HepG2 (cell line): Measurements from ENCODE around the gene CCDC93. TPM values are rescaled to one million over a fixed set of nuclear protein-coding genes. Genes with fewer than 3 reads are reported as not detected.

Source experiments
- ATAC-seq: fragments of 200-7000 bp; cut with Tn5 transposase; 3 replicates; pipeline ENCODE4 v1.9.1; 2020; ENCODE audit warnings: mild to moderate bottlenecking, moderate library complexity
- BruUV-seq: library from RNA; stranded (reverse); fragments of 400-500 nt; replicated peaks from 2 replicates; lab custom pipeline; 2021; lab: Mats Ljungman, UMichigan
- CTCF ChIA-PET: fragments of 300-600 bp; formaldehyde crosslinking; extraction: SDS; loops from one replicate; lab custom pipeline; 2021; ENCODE audit warnings: low total read pairs, inconsistent platforms, low intra/inter-chr PET ratio; lab: Yijun Ruan, JAX
- POLR2A ChIA-PET: fragments of 350-600 bp; sonication (Branson Sonifier 250); formaldehyde crosslinking; loops from one replicate; lab custom pipeline; 2020; ENCODE audit warnings: antibody characterized with exemption, inconsistent platforms; lab: Yijun Ruan, JAX
- DNase-seq: peaks from one replicate; pipeline ENCODE4 v3.0.0-alpha.2; 2015; ENCODE audit warnings: low spot score
- FAIRE-seq: peaks from 3 replicates; lab custom pipeline; 2011; peaks lifted over from hg19 to GRCh38; lab: Jason Lieb, UNC
- H2AFZ ChIP-seq: one replicate; pipeline ENCODE4 v1.6.1; 2011; ENCODE audit warnings: low read length, inconsistent platforms
- H3K27ac ChIP-seq: fragments of 300-600 bp; 3 replicates; pipeline ENCODE4 v1.8.0; 2011; ENCODE audit warnings: mixed run types, mild to moderate bottlenecking, mixed read lengths, low read length, inconsistent platforms; ENCODE audit not compliant: insufficient read depth; ENCODE audit errors: extremely low read length
- H3K27me3 ChIP-seq, 2 experiments: fragments of 200-600 bp in 1 of 2; 2 replicates in 1 of 2; 3 replicates in 1 of 2; pipeline versions ENCODE4 v1.6.0 to v1.8.0; 2011; ENCODE audit warnings: low read length in 2 of 2, mild to moderate bottlenecking in 2 of 2, moderate library complexity in 2 of 2, inconsistent platforms in 1 of 2; ENCODE audit not compliant: insufficient read depth in 2 of 2, control insufficient read depth in 1 of 2
- H3K36me3 ChIP-seq, 2 experiments: fragments of 200-600 bp in 1 of 2; replicated peaks in 1 of 2; 2 replicates in 1 of 2; 3 replicates in 1 of 2; pipeline versions ENCODE4 v1.5.1 to v1.8.0; 2011; ENCODE audit warnings: low read length in 2 of 2, inconsistent platforms in 1 of 2; ENCODE audit not compliant: insufficient read depth in 2 of 2, control insufficient read depth in 1 of 2
- H3K4me1 ChIP-seq: 2 replicates; pipeline ENCODE4 v1.5.1; 2012; ENCODE audit warnings: low read length, inconsistent platforms; ENCODE audit not compliant: insufficient read depth
- H3K4me2 ChIP-seq: 2 replicates; pipeline ENCODE4 v1.6.0; 2011; ENCODE audit warnings: low read depth, low read length, inconsistent platforms
- H3K4me3 ChIP-seq, 3 experiments: fragments of 200-600 bp in 1 of 3; sonication (generic), shearing (Covaris generic) in 1 of 3; replicated peaks in 1 of 3; 2 replicates each; pipeline ENCODE4 v1.5.1; 2011 to 2016; ENCODE audit warnings: low read length in 3 of 3, inconsistent platforms in 2 of 3, low read depth in 2 of 3, mild to moderate bottlenecking in 2 of 3, control low read depth in 1 of 3, mixed read lengths in 1 of 3; ENCODE audit not compliant: insufficient read depth in 1 of 3
- H3K79me2 ChIP-seq: one replicate; pipeline ENCODE4 v1.6.1; 2011; ENCODE audit warnings: low read length, inconsistent platforms; ENCODE audit not compliant: insufficient read depth
- H3K9ac ChIP-seq: 2 replicates; pipeline ENCODE4 v1.6.0; 2011; ENCODE audit warnings: mild to moderate bottlenecking, low read depth, low read length, inconsistent platforms; ENCODE audit not compliant: insufficient read depth
- H3K9me3 ChIP-seq: 2 replicates; pipeline ENCODE4 v1.5.1; 2012; ENCODE audit warnings: mild to moderate bottlenecking, low read length
- H4K20me1 ChIP-seq: 2 replicates; pipeline ENCODE4 v1.6.0; 2011; ENCODE audit warnings: inconsistent platforms, mild to moderate bottlenecking, low read length, moderate library complexity; ENCODE audit not compliant: insufficient read depth
- BCL3 ChIP-seq: sonication (generic); formaldehyde crosslinking; IDR thresholded peaks from 2 replicates; pipeline ENCODE4 v1.5.1; 2020; ENCODE audit warnings: mild to moderate bottlenecking, missing genetic modification reagents, moderate library complexity
- DZIP1 ChIP-seq: sonication (generic); formaldehyde crosslinking; IDR thresholded peaks from 2 replicates; pipeline ENCODE4 v1.5.0; 2020; ENCODE audit warnings: mild to moderate bottlenecking, missing genetic modification reagents
- HNRNPLL ChIP-seq: fragments of 200-400 bp; formaldehyde crosslinking; IDR thresholded peaks from 2 replicates; pipeline ENCODE4 v1.6.1; 2017; ENCODE audit warnings: mild to moderate bottlenecking, low read depth, low read length; ENCODE audit not compliant: poor library complexity, severe bottlenecking
- IRF1 ChIP-seq: sonication (generic); formaldehyde crosslinking; IDR thresholded peaks from 2 replicates; pipeline ENCODE4 v1.4.0; 2020; ENCODE audit warnings: low read depth, mild to moderate bottlenecking, missing genetic modification reagents
- RELA ChIP-seq: sonication (generic); formaldehyde crosslinking; IDR thresholded peaks from 2 replicates; pipeline ENCODE4 v1.4.0; 2020; ENCODE audit warnings: missing genetic modification reagents
- SOX13 ChIP-seq, 3 experiments: fragments of 450-650 bp in 1 of 3; sonication (generic) in 1 of 3; formaldehyde crosslinking in 1 of 3; IDR thresholded peaks in 2 of 3; conservative IDR thresholded peaks in 1 of 3; 2 replicates each; pipeline versions ENCODE4 v1.5.0 to v1.6.1; 2016 to 2020; ENCODE audit warnings: antibody characterized with exemption in 1 of 3, mild to moderate bottlenecking in 1 of 3, missing compliant biosample characterization in 1 of 3, missing genetic modification reagents in 1 of 3, moderate library complexity in 1 of 3
- U2AF2 ChIP-seq: fragments of 200-400 bp; formaldehyde crosslinking; IDR thresholded peaks from 2 replicates; pipeline ENCODE4 v1.6.1; 2017; ENCODE audit warnings: low read depth, mild to moderate bottlenecking, low read length
- ZMAT3 ChIP-seq: sonication (generic); formaldehyde crosslinking; conservative IDR thresholded peaks from 2 replicates; pipeline ENCODE4 v1.7.0; 2021; ENCODE audit warnings: missing genetic modification reagents
- ZNF142 ChIP-seq: sonication (generic); formaldehyde crosslinking; IDR thresholded peaks from 2 replicates; pipeline ENCODE4 v1.4.0; 2020; ENCODE audit warnings: missing genetic modification reagents
- ZNF598 ChIP-seq: sonication (generic); formaldehyde crosslinking; IDR thresholded peaks from 2 replicates; pipeline ENCODE4 v1.5.1; 2020; ENCODE audit warnings: mild to moderate bottlenecking, missing genetic modification reagents, borderline replicate concordance
- ZNF792 ChIP-seq: IDR thresholded peaks from 2 replicates; pipeline ENCODE4 v1.6.1; 2016
- WGBS: methylation state at CpG from one replicate; pipeline ENCODE4 v1.1.6; 2017; ENCODE audit warnings: low lambda C conversion rate; 5-methylcytosine and 5-hydroxymethylcytosine counted together
- in situ Hi-C: cut with HindIII; loops from 2 replicates; pipeline ENCODE4 v1.10.0; 2017; ENCODE audit warnings: low pct_unique_long_range_greater_than_20kb; ENCODE audit not compliant: extremely low pct_ligation_motif_present
- intact Hi-C: fragments of 100-400 bp; cut with micrococcal nuclease; formaldehyde crosslinking; loops from one replicate; pipeline ENCODE4 v1.10.0; 2022; ENCODE audit not compliant: unreplicated experiment
- polyA plus RNA-seq, 8 experiments: library from polyadenylated mRNA; depleted of rRNA in 3 of 8; stranded (reverse) in 7 of 8; unstranded in 1 of 8; fragments of >200 nt; fragmentation: Illumina TruSeq in 4 of 8; extraction: Trizol in 4 of 8; gene quantifications; 2 replicates each; pipeline versions ENCODE4 v1.2.1 to v1.2.3, GENCODE V29; 2011 to 2016; ENCODE audit warnings: low read depth in 4 of 8, missing spikeins in 1 of 8, mixed read lengths in 1 of 8; ENCODE audit not compliant: insufficient read depth in 1 of 8
- total RNA-seq, 5 experiments: library from RNA; depleted of rRNA; stranded (reverse); fragments of >200 nt; fragmentation: Illumina TruSeq; extraction: Trizol; gene quantifications; 2 replicates each; pipeline ENCODE4 v1.2.3, GENCODE V29; 2016; ENCODE audit warnings: low read depth in 1 of 5

Gene CCDC93
- total and polyA plus RNA-seq, 2 of the 13 experiments (the other 11 are each of a cell fraction or from before 2014, with no cell fraction given): 37.2 to 53.2 TPM

GRCh38 chr2:118051826-118052358, 38.0 kb upstream of the CCDC93 start (continued):
- no peak for TF ChIP-seq ZNF142 (CRISPR knock-in tag)

- 46% methylated on average over 2 of the region's 2 CpGs for WGBS
- H4K20me1 ChIP-seq: no peaks in the 10 kb centered on the region
- H3K4me1 ChIP-seq: peaks cover 18% of the 10 kb centered on the region; the same call in 1 of the 2 replicates
- no peak overlapping the region for H3K27ac ChIP-seq
- CTCF ChIA-PET: no interaction called here
- H3K9me3 ChIP-seq: no peaks in the 10 kb centered on the region
- no peak overlapping the region for H3K9ac ChIP-seq
- no peak for DNase-seq
- no peaks in the 10 kb centered on the region for H3K79me2 ChIP-seq
- BruUV-seq: no TSS peak
- no peak overlapping the region for H3K4me2 ChIP-seq
- intact Hi-C loops (no loop called here), in situ Hi-C loops (no loop called here)
- H3K27me3 ChIP-seq: peaks cover 0 to 10% of the 10 kb centered on the region in 2 experiments; a peak in 2 of 5 replicates
- H2AFZ ChIP-seq: no peak overlapping the region
- ATAC-seq: no peak
- POLR2A ChIA-PET: interaction anchor here (1.6 kb wide), 1 partner anchor 35 kb away, joined by 4 read pairs; no protein-coding TSS in a partner anchor
- no peak for FAIRE-seq
- H3K4me3 ChIP-seq: no peak overlapping the region
- no peaks in the 10 kb centered on the region for H3K36me3 ChIP-seq
- TF ChIP-seq ZMAT3: no peak
- no peak for TF ChIP-seq ZNF792 (CRISPR knock-in tag)
- TF ChIP-seq SOX13 (IDR thresholded peaks at IDR 0.05): no peak
- no peak for TF ChIP-seq SOX13 (CRISPR knock-in tag; conservative IDR thresholded peaks at IDR 0.05 in 1 of 2, IDR thresholded peaks at IDR 0.05 in 1 of 2)
- no peak for TF ChIP-seq RELA (CRISPR knock-in tag)
- no peak for TF ChIP-seq HNRNPLL
- no peak for TF ChIP-seq ZNF598 (CRISPR knock-in tag)
- TF ChIP-seq DZIP1 (CRISPR knock-in tag): no peak
- no peak for TF ChIP-seq U2AF2
- no peak for TF ChIP-seq BCL3
- no peak for TF ChIP-seq IRF1
Measured at GRCh38 chr2:118050974-118051373, 37.1 kb upstream of the CCDC93 start.
